WTC11 (cell line): Measurements from ENCODE around the gene ZNF710.

ENCODE experiments used
- CREB1 ChIP-seq: sonication (generic); formaldehyde crosslinking; IDR thresholded peaks from 2 replicates; pipeline ENCODE4 v1.8.0; 2023; ENCODE audit warnings: mild to moderate bottlenecking, missing genetic modification reagents
- CTCF ChIP-seq: fragments of 200-600 bp; IDR thresholded peaks from 2 replicates; pipeline ENCODE4 v1.8.0; 2022; ENCODE audit warnings: antibody characterized with exemption
- NFYB ChIP-seq: sonication (generic); formaldehyde crosslinking; conservative IDR thresholded peaks from 2 replicates; pipeline ENCODE4 v1.8.0; 2022; ENCODE audit warnings: low read depth, missing genetic modification reagents
- RELA ChIP-seq: sonication (generic); formaldehyde crosslinking; IDR thresholded peaks from 2 replicates; pipeline ENCODE4 v1.8.1; 2022; ENCODE audit warnings: missing genetic modification reagents, mild to moderate bottlenecking, borderline replicate concordance
- TCF7 ChIP-seq: sonication (generic); formaldehyde crosslinking; IDR thresholded peaks from 2 replicates; pipeline ENCODE4 v1.8.0; 2022; ENCODE audit warnings: mild to moderate bottlenecking, low read depth, missing genetic modification reagents, moderate library complexity
- TEAD4 ChIP-seq: sonication (generic); formaldehyde crosslinking; IDR thresholded peaks from 2 replicates; pipeline ENCODE4 v1.8.0; 2022; ENCODE audit warnings: mild to moderate bottlenecking, missing genetic modification reagents
- USF2 ChIP-seq: sonication (generic); formaldehyde crosslinking; IDR thresholded peaks from 2 replicates; pipeline ENCODE4 v1.8.1; 2023; ENCODE audit warnings: mild to moderate bottlenecking, missing genetic modification reagents, moderate library complexity
- ZNF138 ChIP-seq: sonication (generic); formaldehyde crosslinking; conservative IDR thresholded peaks from 2 replicates; pipeline ENCODE4 v1.8.1; 2022; ENCODE audit warnings: mild to moderate bottlenecking, moderate library complexity, missing genetic modification reagents
- TF ChIP-seq, protein P1 (sequence below): sonication (generic); formaldehyde crosslinking; IDR thresholded peaks from 2 replicates; pipeline ENCODE4 v1.8.0; 2022; ENCODE audit warnings: missing genetic modification reagents
- TF ChIP-seq, protein P2 (sequence below): sonication (generic); formaldehyde crosslinking; conservative IDR thresholded peaks from 2 replicates; pipeline ENCODE4 v1.8.1; 2022; ENCODE audit warnings: mild to moderate bottlenecking, missing genetic modification reagents
- TF ChIP-seq, protein P3 (sequence below): sonication (generic); formaldehyde crosslinking; IDR thresholded peaks from 2 replicates; pipeline ENCODE4 v1.8.0; 2022; ENCODE audit warnings: mild to moderate bottlenecking, missing genetic modification reagents
- TF ChIP-seq, protein P4 (sequence below): sonication (generic); formaldehyde crosslinking; IDR thresholded peaks from 2 replicates; pipeline ENCODE4 v1.8.0; 2022; ENCODE audit warnings: mild to moderate bottlenecking, missing genetic modification reagents

DNA sequence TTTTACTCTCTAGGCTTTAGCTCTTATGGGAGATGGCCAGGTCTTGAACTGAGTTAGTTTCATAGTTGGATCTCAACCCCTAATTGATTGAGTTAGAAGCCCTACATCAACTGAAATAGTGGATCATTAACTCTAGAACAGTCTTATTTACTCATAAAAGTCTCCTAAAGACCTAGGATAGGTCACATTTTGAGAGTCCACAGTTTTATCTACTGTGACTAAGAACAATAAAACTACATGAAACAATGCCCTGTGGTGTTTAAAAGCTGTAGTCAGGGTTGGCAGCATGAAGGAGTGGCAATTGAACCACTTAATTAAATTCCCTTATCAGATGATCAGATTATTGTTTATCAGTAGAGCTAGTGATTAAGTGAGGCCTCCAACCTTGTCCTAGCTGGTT lies 123.4 kb downstream of the ZNF710 start:
- TF ChIP-seq, protein P1, sequence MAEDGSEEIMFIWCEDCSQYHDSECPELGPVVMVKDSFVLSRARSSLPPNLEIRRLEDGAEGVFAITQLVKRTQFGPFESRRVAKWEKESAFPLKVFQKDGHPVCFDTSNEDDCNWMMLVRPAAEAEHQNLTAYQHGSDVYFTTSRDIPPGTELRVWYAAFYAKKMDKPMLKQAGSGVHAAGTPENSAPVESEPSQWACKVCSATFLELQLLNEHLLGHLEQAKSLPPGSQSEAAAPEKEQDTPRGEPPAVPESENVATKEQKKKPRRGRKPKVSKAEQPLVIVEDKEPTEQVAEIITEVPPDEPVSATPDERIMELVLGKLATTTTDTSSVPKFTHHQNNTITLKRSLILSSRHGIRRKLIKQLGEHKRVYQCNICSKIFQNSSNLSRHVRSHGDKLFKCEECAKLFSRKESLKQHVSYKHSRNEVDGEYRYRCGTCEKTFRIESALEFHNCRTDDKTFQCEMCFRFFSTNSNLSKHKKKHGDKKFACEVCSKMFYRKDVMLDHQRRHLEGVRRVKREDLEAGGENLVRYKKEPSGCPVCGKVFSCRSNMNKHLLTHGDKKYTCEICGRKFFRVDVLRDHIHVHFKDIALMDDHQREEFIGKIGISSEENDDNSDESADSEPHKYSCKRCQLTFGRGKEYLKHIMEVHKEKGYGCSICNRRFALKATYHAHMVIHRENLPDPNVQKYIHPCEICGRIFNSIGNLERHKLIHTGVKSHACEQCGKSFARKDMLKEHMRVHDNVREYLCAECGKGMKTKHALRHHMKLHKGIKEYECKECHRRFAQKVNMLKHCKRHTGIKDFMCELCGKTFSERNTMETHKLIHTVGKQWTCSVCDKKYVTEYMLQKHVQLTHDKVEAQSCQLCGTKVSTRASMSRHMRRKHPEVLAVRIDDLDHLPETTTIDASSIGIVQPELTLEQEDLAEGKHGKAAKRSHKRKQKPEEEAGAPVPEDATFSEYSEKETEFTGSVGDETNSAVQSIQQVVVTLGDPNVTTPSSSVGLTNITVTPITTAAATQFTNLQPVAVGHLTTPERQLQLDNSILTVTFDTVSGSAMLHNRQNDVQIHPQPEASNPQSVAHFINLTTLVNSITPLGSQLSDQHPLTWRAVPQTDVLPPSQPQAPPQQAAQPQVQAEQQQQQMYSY (CRISPR knock-in tag), result no peak
- TF ChIP-seq, protein P2, sequence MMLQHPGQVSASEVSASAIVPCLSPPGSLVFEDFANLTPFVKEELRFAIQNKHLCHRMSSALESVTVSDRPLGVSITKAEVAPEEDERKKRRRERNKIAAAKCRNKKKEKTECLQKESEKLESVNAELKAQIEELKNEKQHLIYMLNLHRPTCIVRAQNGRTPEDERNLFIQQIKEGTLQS, result no peak
- TF ChIP-seq, protein P3, sequence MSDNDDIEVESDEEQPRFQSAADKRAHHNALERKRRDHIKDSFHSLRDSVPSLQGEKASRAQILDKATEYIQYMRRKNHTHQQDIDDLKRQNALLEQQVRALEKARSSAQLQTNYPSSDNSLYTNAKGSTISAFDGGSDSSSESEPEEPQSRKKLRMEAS (CRISPR knock-in tag), result no peak
- TF ChIP-seq CTCF (no peak), TCF7 (no peak), RELA (CRISPR knock-in tag) (no peak), CREB1 (CRISPR knock-in tag) (no peak), ZNF138 (no peak), TEAD4 (CRISPR knock-in tag) (no peak), USF2 (CRISPR knock-in tag) (no peak), NFYB (CRISPR knock-in tag) (no peak)
- TF ChIP-seq, protein P4, sequence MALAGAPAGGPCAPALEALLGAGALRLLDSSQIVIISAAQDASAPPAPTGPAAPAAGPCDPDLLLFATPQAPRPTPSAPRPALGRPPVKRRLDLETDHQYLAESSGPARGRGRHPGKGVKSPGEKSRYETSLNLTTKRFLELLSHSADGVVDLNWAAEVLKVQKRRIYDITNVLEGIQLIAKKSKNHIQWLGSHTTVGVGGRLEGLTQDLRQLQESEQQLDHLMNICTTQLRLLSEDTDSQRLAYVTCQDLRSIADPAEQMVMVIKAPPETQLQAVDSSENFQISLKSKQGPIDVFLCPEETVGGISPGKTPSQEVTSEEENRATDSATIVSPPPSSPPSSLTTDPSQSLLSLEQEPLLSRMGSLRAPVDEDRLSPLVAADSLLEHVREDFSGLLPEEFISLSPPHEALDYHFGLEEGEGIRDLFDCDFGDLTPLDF, result no peak
